Ectodermal cell (in vitro differentiated cells): ENCODE results near the gene GRB7.
"Not testable (repeated sequence)": the region's sequence is repeated elsewhere in the genome, so short reads cannot be mapped to it uniquely, and the experiment has no call there.

ENCODE experiments used
- H3K27ac ChIP-seq: 2 replicates; pipeline ENCODE4 v1.7.0; 2013; ENCODE audit warnings: mild to moderate bottlenecking, low read depth, low read length; ENCODE audit not compliant: insufficient read depth, poor library complexity, severe bottlenecking
- H3K27me3 ChIP-seq: 2 replicates; pipeline ENCODE4 v1.7.0; 2013; ENCODE audit warnings: mild to moderate bottlenecking, low read length; ENCODE audit not compliant: insufficient read depth, control insufficient read depth, poor library complexity, severe bottlenecking
- H3K36me3 ChIP-seq: one replicate; pipeline ENCODE4 v1.7.0; 2013; ENCODE audit warnings: low read length; ENCODE audit not compliant: control insufficient read depth, insufficient read depth
- H3K4me1 ChIP-seq: one replicate; pipeline ENCODE4 v1.7.0; 2013; ENCODE audit warnings: low read length; ENCODE audit not compliant: control insufficient read depth, insufficient read depth
- H3K4me3 ChIP-seq: 2 replicates; pipeline ENCODE4 v1.7.0; 2013; ENCODE audit warnings: low read depth, low read length, control low read depth; ENCODE audit not compliant: insufficient read depth
- H3K9me3 ChIP-seq: 2 replicates; pipeline ENCODE4 v1.7.0; 2013; ENCODE audit warnings: mild to moderate bottlenecking, low read length, moderate library complexity; ENCODE audit not compliant: control insufficient read depth
- whole genome bisulfite sequencing, 2 experiments: methylation state at CpG; one replicate each; pipeline ENCODE4 v1.1.7; 2013; ENCODE audit warnings: missing lambda C conversion rate in 2 of 2; 5-methylcytosine and 5-hydroxymethylcytosine counted together

The GRB7 gene

GRCh38 chr17:39709998-39710964, 27.5 kb upstream of the GRB7 start:
- Histone ChIP-seq H3K9me3 (no peaks in the 10 kb centered on the region), H3K27ac (no peak overlapping the region), H3K36me3 (peaks cover 24% of the 10 kb centered on the region), H3K27me3 (no peaks in the 10 kb centered on the region), H3K4me1 (peaks cover 5% of the 10 kb centered on the region), H3K4me3 (no peak overlapping the region)
- 95 to 96% methylated on average over 20 of the region's 20 CpGs for WGBS, 2 experiments

GRCh38 chr17:39711071-39711470, 26.7 kb upstream of the GRB7 start:
- H3K9me3 ChIP-seq, H3K4me1 ChIP-seq, H3K27ac ChIP-seq, H3K4me3 ChIP-seq, H3K27me3 ChIP-seq: not testable (repeated sequence)
- H3K36me3 ChIP-seq, result peaks cover 26% of the 10 kb centered on the region
- 90 to 96% methylated on average over 11 of the region's 11 CpGs for WGBS, 2 experiments

GRCh38 chr17:39711851-39712250, 25.9 kb upstream of the GRB7 start:
- no peaks in the 10 kb centered on the region for H3K9me3 ChIP-seq
- H3K27ac ChIP-seq, result no peak overlapping the region
- H3K27me3 ChIP-seq, result no peaks in the 10 kb centered on the region
- peaks cover 27% of the 10 kb centered on the region for H3K36me3 ChIP-seq
- 93 to 95% methylated on average over 10 of the region's 10 CpGs for WGBS, 2 experiments
- H3K4me1 ChIP-seq, result no peaks in the 10 kb centered on the region
- H3K4me3 ChIP-seq, result no peak overlapping the region

GRCh38 chr17:39714234-39714633, 23.5 kb upstream of the GRB7 start:
- Histone ChIP-seq H3K27me3 (no peaks in the 10 kb centered on the region), H3K9me3 (no peaks in the 10 kb centered on the region), H3K27ac (no peak overlapping the region), H3K4me3 (no peak overlapping the region), H3K4me1 (no peaks in the 10 kb centered on the region), H3K36me3 (peaks cover 29% of the 10 kb centered on the region)
- WGBS, 2 experiments, result 96% methylated on average over 4 of the region's 4 CpGs

- Histone ChIP-seq H3K27ac (no peak overlapping the region), H3K4me3 (no peak overlapping the region), H3K36me3 (peaks cover 38% of the 10 kb centered on the region), H3K27me3 (no peaks in the 10 kb centered on the region), H3K9me3 (no peaks in the 10 kb centered on the region), H3K4me1 (no peaks in the 10 kb centered on the region)
- 95 to 96% methylated on average over 18 of the region's 18 CpGs for WGBS, 2 experiments
Observed at GRCh38 chr17:39715375-39716072, 22.2 kb upstream of the GRB7 start.

GRCh38 chr17:39716073-39716818, 21.5 kb upstream of the GRB7 start:
- 95% methylated on average over 15 of the region's 15 CpGs for WGBS, 2 experiments
- Histone ChIP-seq H3K27ac (no peak overlapping the region), H3K9me3 (no peaks in the 10 kb centered on the region), H3K27me3 (no peaks in the 10 kb centered on the region), H3K36me3 (peaks cover 38% of the 10 kb centered on the region), H3K4me3 (no peak overlapping the region), H3K4me1 (no peaks in the 10 kb centered on the region)

GRCh38 chr17:39716879-39717536, 20.7 kb upstream of the GRB7 start:
- Histone ChIP-seq H3K4me3 (no peak overlapping the region), H3K36me3 (peaks cover 30% of the 10 kb centered on the region), H3K27me3 (no peaks in the 10 kb centered on the region), H3K9me3 (no peaks in the 10 kb centered on the region), H3K27ac (no peak overlapping the region), H3K4me1 (no peaks in the 10 kb centered on the region)
- WGBS, 2 experiments, result 93 to 94% methylated on average over 11 of the region's 11 CpGs

GRCh38 chr17:39717660-39718059, 20.1 kb upstream of the GRB7 start:
- 92 to 93% methylated on average over 6 of the region's 6 CpGs for WGBS, 2 experiments
- Histone ChIP-seq H3K4me1 (no peaks in the 10 kb centered on the region), H3K27me3 (no peaks in the 10 kb centered on the region), H3K27ac (no peak overlapping the region), H3K4me3 (no peak overlapping the region), H3K9me3 (no peaks in the 10 kb centered on the region), H3K36me3 (peaks cover 26% of the 10 kb centered on the region)

- 92 to 96% methylated on average over 7 of the region's 7 CpGs for WGBS, 2 experiments
- H3K27me3 ChIP-seq, result no peaks in the 10 kb centered on the region
- H3K36me3 ChIP-seq, result peaks cover 28% of the 10 kb centered on the region
- H3K4me3 ChIP-seq, result no peak overlapping the region
- no peaks in the 10 kb centered on the region for H3K4me1 ChIP-seq
- no peaks in the 10 kb centered on the region for H3K9me3 ChIP-seq
- H3K27ac ChIP-seq, result no peak overlapping the region
Observed at GRCh38 chr17:39719563-39720355, 18.0 kb upstream of the GRB7 start.
